RWPE2 (cell line): Measurements from ENCODE around the gene SAP30BP.

ENCODE experiments used
- ATAC-seq: fragments of 200-7000 bp; cut with Tn5 transposase; 3 replicates; pipeline ENCODE4 v1.9.1; 2021; ENCODE audit warnings: low read depth
- DNase-seq: peaks from one replicate; pipeline ENCODE4 v3.0.0-alpha.2; 2020; ENCODE audit warnings: low spot score
- H3K27ac ChIP-seq: fragments of 450-650 bp; 2 replicates; pipeline ENCODE4 v1.5.1; 2017; ENCODE audit warnings: mild to moderate bottlenecking; ENCODE audit not compliant: poor library complexity, severe bottlenecking
- H3K27me3 ChIP-seq: fragments of 250-450 bp; sonication (Bioruptor Pico); 2 replicates; pipeline ENCODE4 v1.5.1; 2021; ENCODE audit warnings: mild to moderate bottlenecking, moderate library complexity; ENCODE audit not compliant: insufficient read depth, poor library complexity, severe bottlenecking
- H3K36me3 ChIP-seq: fragments of 250-450 bp; sonication (Bioruptor Pico); 2 replicates; pipeline ENCODE4 v1.5.1; 2020; ENCODE audit warnings: low read depth, mild to moderate bottlenecking, moderate library complexity
- H3K4me1 ChIP-seq: fragments of 250-450 bp; sonication (Bioruptor Pico); 2 replicates; pipeline ENCODE4 v1.5.1; 2021; ENCODE audit warnings: mild to moderate bottlenecking, moderate library complexity; ENCODE audit not compliant: insufficient read depth, poor library complexity, severe bottlenecking
- H3K4me3 ChIP-seq: fragments of 250-450 bp; sonication (Bioruptor Pico); 2 replicates; pipeline ENCODE4 v1.5.1; 2021; ENCODE audit warnings: mild to moderate bottlenecking, moderate library complexity; ENCODE audit not compliant: severe bottlenecking
- H3K9me3 ChIP-seq: fragments of 250-450 bp; sonication (Bioruptor Pico); 2 replicates; pipeline ENCODE4 v1.5.1; 2021; ENCODE audit warnings: mild to moderate bottlenecking, moderate library complexity; ENCODE audit not compliant: severe bottlenecking
- TF ChIP-seq, protein P1 (sequence below): fragments of 450-650 bp; IDR thresholded peaks from one replicate; pipeline ENCODE4 v1.5.1; 2017; ENCODE audit warnings: mild to moderate bottlenecking, moderate library complexity; ENCODE audit not compliant: poor library complexity, severe bottlenecking

SAP30BP gene

GRCh38 chr17:75752405-75752709 lies 85.2 kb downstream of the SAP30BP start:
- H3K27me3 ChIP-seq: no peaks in the 10 kb centered on the region
- no peak overlapping the region for H3K27ac ChIP-seq
- peaks cover 98% of the 10 kb centered on the region for H3K36me3 ChIP-seq
- no peak for DNase-seq
- no peaks in the 10 kb centered on the region for H3K4me1 ChIP-seq
- TF ChIP-seq, protein P1, sequence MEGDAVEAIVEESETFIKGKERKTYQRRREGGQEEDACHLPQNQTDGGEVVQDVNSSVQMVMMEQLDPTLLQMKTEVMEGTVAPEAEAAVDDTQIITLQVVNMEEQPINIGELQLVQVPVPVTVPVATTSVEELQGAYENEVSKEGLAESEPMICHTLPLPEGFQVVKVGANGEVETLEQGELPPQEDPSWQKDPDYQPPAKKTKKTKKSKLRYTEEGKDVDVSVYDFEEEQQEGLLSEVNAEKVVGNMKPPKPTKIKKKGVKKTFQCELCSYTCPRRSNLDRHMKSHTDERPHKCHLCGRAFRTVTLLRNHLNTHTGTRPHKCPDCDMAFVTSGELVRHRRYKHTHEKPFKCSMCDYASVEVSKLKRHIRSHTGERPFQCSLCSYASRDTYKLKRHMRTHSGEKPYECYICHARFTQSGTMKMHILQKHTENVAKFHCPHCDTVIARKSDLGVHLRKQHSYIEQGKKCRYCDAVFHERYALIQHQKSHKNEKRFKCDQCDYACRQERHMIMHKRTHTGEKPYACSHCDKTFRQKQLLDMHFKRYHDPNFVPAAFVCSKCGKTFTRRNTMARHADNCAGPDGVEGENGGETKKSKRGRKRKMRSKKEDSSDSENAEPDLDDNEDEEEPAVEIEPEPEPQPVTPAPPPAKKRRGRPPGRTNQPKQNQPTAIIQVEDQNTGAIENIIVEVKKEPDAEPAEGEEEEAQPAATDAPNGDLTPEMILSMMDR: no peak
- H3K4me3 ChIP-seq: no peak overlapping the region
- ATAC-seq: no peak
- no peaks in the 10 kb centered on the region for H3K9me3 ChIP-seq

DNA sequence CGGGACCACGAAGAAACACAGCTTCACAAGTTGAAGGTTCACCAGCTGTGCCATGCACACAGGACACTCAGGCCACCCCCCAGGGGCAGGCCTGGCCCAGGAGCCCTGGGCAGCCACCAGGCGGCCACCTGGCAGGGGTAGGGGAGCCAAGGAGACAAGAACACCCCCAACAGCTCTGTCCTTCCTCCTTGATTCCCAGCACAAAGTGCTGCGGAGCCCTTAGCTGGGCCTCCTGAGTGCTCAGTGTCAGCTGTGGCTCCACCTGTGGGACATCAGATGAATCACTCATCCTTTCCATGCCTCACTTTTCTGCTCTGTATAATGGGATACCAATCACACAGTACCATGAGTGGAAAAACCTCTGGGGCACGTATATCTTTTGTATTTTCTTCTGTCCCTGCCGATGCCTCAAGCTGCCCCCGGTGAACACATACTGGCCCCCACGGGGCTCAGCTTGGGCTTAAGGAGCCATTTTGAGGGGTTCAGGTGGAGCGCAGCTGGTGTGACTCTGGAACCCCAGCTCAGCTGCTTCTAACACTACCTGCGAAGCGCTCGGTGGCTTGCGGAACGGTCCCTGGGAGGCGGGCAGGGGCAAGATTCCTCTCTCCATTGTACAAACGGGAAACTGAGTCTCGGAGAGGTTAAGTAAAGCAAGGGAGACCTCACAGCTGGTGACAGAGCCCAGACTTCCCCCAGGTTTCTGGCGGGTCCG lies 85.8 kb downstream of the SAP30BP start:
- ATAC-seq: no peak
- no peak overlapping the region for H3K4me3 ChIP-seq

GRCh38 chr17:75753514-75754377 lies 86.6 kb downstream of the SAP30BP start:
- H3K27me3 ChIP-seq: no peaks in the 10 kb centered on the region
- no peaks in the 10 kb centered on the region for H3K4me1 ChIP-seq
- TF ChIP-seq, protein P1: no peak
- peaks cover 98% of the 10 kb centered on the region for H3K36me3 ChIP-seq
- DNase-seq: peak; percentile 70
- no peak overlapping the region for H3K4me3 ChIP-seq
- peak overlapping the region; percentile 13 for H3K27ac ChIP-seq
- ATAC-seq: no peak
- no peaks in the 10 kb centered on the region for H3K9me3 ChIP-seq

More for the DNA sequence above, 85.8 kb downstream of the SAP30BP start:
- Histone ChIP-seq H3K27ac (no peak overlapping the region), H3K9me3 (no peaks in the 10 kb centered on the region), H3K4me1 (no peaks in the 10 kb centered on the region), H3K27me3 (no peaks in the 10 kb centered on the region), H3K36me3 (peaks cover 98% of the 10 kb centered on the region)
- DNase-seq: no peak
- TF ChIP-seq, protein P1: no peak

- Histone ChIP-seq H3K27me3 (no peaks in the 10 kb centered on the region), H3K27ac (peak overlapping the region; percentile 13), H3K4me1 (no peaks in the 10 kb centered on the region), H3K9me3 (no peaks in the 10 kb centered on the region), H3K36me3 (peaks cover 94% of the 10 kb centered on the region), H3K4me3 (no peak overlapping the region)
- DNase-seq (no peak), ATAC-seq (no peak)
- TF ChIP-seq, protein P1: no peak
Observed at GRCh38 chr17:75754378-75755204, 87.5 kb downstream of the SAP30BP start.
